ENCODE results near the gene ZNF385A.

The ZNF385A gene, protein sequence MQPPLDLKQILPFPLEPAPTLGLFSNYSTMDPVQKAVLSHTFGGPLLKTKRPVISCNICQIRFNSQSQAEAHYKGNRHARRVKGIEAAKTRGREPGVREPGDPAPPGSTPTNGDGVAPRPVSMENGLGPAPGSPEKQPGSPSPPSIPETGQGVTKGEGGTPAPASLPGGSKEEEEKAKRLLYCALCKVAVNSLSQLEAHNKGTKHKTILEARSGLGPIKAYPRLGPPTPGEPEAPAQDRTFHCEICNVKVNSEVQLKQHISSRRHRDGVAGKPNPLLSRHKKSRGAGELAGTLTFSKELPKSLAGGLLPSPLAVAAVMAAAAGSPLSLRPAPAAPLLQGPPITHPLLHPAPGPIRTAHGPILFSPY

GRCh38 chr12:54384591-54385041 is at the start of gene ZNF385A:
Gene ZNF385A, minus strand, starts transcription at chr12:54384733. Its CDS starts 219 bp downstream, at chr12:54384514.
- ATAC-seq (no peak), DNase-seq (ENCODE audit: low spot score in 2 of 2) (no peak)
- Mint-ChIP-seq H3K9me3 (no peaks in the 10 kb centered on the region), H3K4me1 (peaks cover 22% of the 10 kb centered on the region), H3K36me3 (peaks cover 7% of the 10 kb centered on the region), H3K4me3 (no peak within 1 kb of the TSS), H3K27ac (peak within 1 kb of the TSS; percentile 78)

- peak; percentile 72 for ATAC-seq
- peaks cover 63% of the 10 kb centered on the region for H3K4me1 Mint-ChIP-seq
- peak overlapping the region; percentile 56 for H3K4me3 Mint-ChIP-seq
- peak overlapping the region; percentile 73 for H3K27ac Mint-ChIP-seq
- H3K36me3 Mint-ChIP-seq, result no peaks in the 10 kb centered on the region
- no peak for DNase-seq (ENCODE audit: low spot score in 2 of 2)
- H3K9me3 Mint-ChIP-seq, result no peaks in the 10 kb centered on the region
Measured at GRCh38 chr12:54432815-54433164, 48.3 kb upstream of the ZNF385A start.

GRCh38 chr12:54431911-54432814 is 47.6 kb upstream of the ZNF385A start:
- Mint-ChIP-seq H3K4me1 (peaks cover 65% of the 10 kb centered on the region), H3K4me3 (peak overlapping the region; percentile 56), H3K9me3 (no peaks in the 10 kb centered on the region), H3K36me3 (no peaks in the 10 kb centered on the region), H3K27ac (peak overlapping the region; percentile 73)
- ATAC-seq (peak; percentile 79), DNase-seq (ENCODE audit: low spot score in 2 of 2) (no peak)

GRCh38 chr12:54430471-54431069 is 46.0 kb upstream of the ZNF385A start:
- Mint-ChIP-seq H3K9me3 (no peaks in the 10 kb centered on the region), H3K4me3 (no peak overlapping the region), H3K27ac (no peak overlapping the region), H3K4me1 (peaks cover 68% of the 10 kb centered on the region), H3K36me3 (no peaks in the 10 kb centered on the region)
- DNase-seq (ENCODE audit: low spot score in 2 of 2) (no peak), ATAC-seq (no peak)

GRCh38 chr12:54429014-54429471 is 44.5 kb upstream of the ZNF385A start:
- H3K36me3 Mint-ChIP-seq, result no peaks in the 10 kb centered on the region
- no peak for DNase-seq (ENCODE audit: low spot score in 2 of 2)
- H3K4me3 Mint-ChIP-seq, result peak overlapping the region; percentile 46
- H3K4me1 Mint-ChIP-seq, result peaks cover 75% of the 10 kb centered on the region
- ATAC-seq, result no peak
- H3K27ac Mint-ChIP-seq, result peak overlapping the region; percentile 87
- no peaks in the 10 kb centered on the region for H3K9me3 Mint-ChIP-seq

- ATAC-seq (peak; percentile 62), DNase-seq (ENCODE audit: low spot score in 2 of 2) (no peak)
- H3K4me1 Mint-ChIP-seq, result peaks cover 80% of the 10 kb centered on the region
- H3K36me3 Mint-ChIP-seq, result no peaks in the 10 kb centered on the region
- peak overlapping the region; percentile 46 for H3K4me3 Mint-ChIP-seq
- H3K9me3 Mint-ChIP-seq, result no peaks in the 10 kb centered on the region
- peak overlapping the region; percentile 87 for H3K27ac Mint-ChIP-seq
Measured at GRCh38 chr12:54428050-54429013, 43.8 kb upstream of the ZNF385A start.

- H3K4me1 Mint-ChIP-seq, result peaks cover 78% of the 10 kb centered on the region
- ATAC-seq (no peak), DNase-seq (ENCODE audit: low spot score in 2 of 2) (no peak)
- no peaks in the 10 kb centered on the region for H3K36me3 Mint-ChIP-seq
- H3K27ac Mint-ChIP-seq, result peak overlapping the region; percentile 87
- H3K4me3 Mint-ChIP-seq, result no peak overlapping the region
- H3K9me3 Mint-ChIP-seq, result no peaks in the 10 kb centered on the region
Measured at GRCh38 chr12:54427106-54427505, 42.6 kb upstream of the ZNF385A start.

DNA sequence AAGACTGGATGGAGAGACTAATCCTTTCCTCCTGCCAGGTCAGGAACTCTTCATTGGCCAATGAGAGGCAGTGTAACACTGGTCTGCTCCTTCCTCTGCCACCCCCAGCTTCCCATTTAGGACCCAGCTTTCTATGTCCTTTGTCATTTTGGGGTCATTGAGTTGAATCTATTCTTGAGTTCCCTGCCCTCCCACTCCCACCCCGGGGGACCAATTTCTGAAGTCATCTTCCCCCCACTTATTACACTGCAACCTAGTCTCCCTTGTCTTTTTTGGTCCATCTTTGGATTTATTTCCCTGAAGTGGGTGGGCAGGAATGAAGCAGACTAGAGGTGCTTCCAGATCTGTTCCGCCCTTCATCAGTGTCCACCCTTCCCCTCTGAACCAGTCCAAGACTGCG is 42.2 kb upstream of the ZNF385A start:
- no peaks in the 10 kb centered on the region for H3K9me3 Mint-ChIP-seq

DNA sequence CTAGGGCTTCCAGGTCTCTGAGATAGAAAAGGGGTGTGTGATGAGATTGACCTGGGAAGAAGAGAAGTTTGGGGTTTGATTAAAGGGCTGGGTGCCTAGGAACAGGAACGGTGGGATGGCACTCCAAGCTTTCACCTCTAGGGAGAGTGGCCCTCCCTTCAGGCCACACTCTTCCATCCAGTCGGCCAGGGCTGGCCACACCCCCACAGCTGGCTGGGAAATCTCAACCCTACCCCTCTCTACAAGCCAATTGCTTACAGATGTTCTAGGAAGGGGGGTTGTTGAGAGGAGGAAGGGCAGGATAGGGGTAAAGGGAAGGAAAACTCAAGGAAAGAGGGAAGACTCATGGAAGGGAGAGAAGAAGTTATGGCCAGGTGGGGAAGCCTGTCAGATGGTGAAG is 41.2 kb upstream of the ZNF385A start:
- DNase-seq (ENCODE audit: low spot score in 2 of 2) (no peak), ATAC-seq (no peak)
- Mint-ChIP-seq H3K9me3 (no peaks in the 10 kb centered on the region), H3K36me3 (no peaks in the 10 kb centered on the region), H3K4me3 (no peak overlapping the region), H3K4me1 (peaks cover 72% of the 10 kb centered on the region), H3K27ac (peak overlapping the region; percentile 54)

More for the DNA sequence above, 42.2 kb upstream of the ZNF385A start:
- no peaks in the 10 kb centered on the region for H3K36me3 Mint-ChIP-seq
- H3K27ac Mint-ChIP-seq, result no peak overlapping the region
- peaks cover 74% of the 10 kb centered on the region for H3K4me1 Mint-ChIP-seq
- no peak overlapping the region for H3K4me3 Mint-ChIP-seq
- DNase-seq (ENCODE audit: low spot score in 2 of 2), result no peak
- ATAC-seq, result no peak

- H3K4me1 Mint-ChIP-seq, result peaks cover 69% of the 10 kb centered on the region
- no peak for DNase-seq (ENCODE audit: low spot score in 2 of 2)
- ATAC-seq, result no peak
- no peak overlapping the region for H3K27ac Mint-ChIP-seq
- H3K9me3 Mint-ChIP-seq, result no peaks in the 10 kb centered on the region
- H3K36me3 Mint-ChIP-seq, result no peaks in the 10 kb centered on the region
- H3K4me3 Mint-ChIP-seq, result no peak overlapping the region
Measured at GRCh38 chr12:54424224-54424623, 39.7 kb upstream of the ZNF385A start.

- peaks cover 66% of the 10 kb centered on the region for H3K4me1 Mint-ChIP-seq
Measured at GRCh38 chr12:54423816-54424150, 39.2 kb upstream of the ZNF385A start.

GRCh38 chr12:54421879-54422250 is 37.3 kb upstream of the ZNF385A start:
- DNase-seq (ENCODE audit: low spot score in 2 of 2) (no peak), ATAC-seq (no peak)
- Mint-ChIP-seq H3K9me3 (no peaks in the 10 kb centered on the region), H3K36me3 (peaks cover 20% of the 10 kb centered on the region), H3K27ac (no peak overlapping the region), H3K4me3 (no peak overlapping the region), H3K4me1 (peaks cover 65% of the 10 kb centered on the region)

More at GRCh38 chr12:54423816-54424150, 39.2 kb upstream of the ZNF385A start:
- DNase-seq (ENCODE audit: low spot score in 2 of 2), result no peak
- ATAC-seq, result no peak
- H3K4me3 Mint-ChIP-seq, result no peak overlapping the region
- H3K36me3 Mint-ChIP-seq, result peaks cover under 1% of the 10 kb centered on the region
- H3K9me3 Mint-ChIP-seq, result no peaks in the 10 kb centered on the region
- H3K27ac Mint-ChIP-seq, result peak overlapping the region; percentile 29

- Mint-ChIP-seq H3K36me3 (peaks cover 25% of the 10 kb centered on the region), H3K9me3 (no peaks in the 10 kb centered on the region), H3K4me3 (peak overlapping the region; percentile 93), H3K4me1 (peaks cover 69% of the 10 kb centered on the region), H3K27ac (no peak overlapping the region)
- ATAC-seq (no peak), DNase-seq (ENCODE audit: low spot score in 2 of 2) (no peak)
Measured at GRCh38 chr12:54421175-54421878, 36.8 kb upstream of the ZNF385A start.

DNA sequence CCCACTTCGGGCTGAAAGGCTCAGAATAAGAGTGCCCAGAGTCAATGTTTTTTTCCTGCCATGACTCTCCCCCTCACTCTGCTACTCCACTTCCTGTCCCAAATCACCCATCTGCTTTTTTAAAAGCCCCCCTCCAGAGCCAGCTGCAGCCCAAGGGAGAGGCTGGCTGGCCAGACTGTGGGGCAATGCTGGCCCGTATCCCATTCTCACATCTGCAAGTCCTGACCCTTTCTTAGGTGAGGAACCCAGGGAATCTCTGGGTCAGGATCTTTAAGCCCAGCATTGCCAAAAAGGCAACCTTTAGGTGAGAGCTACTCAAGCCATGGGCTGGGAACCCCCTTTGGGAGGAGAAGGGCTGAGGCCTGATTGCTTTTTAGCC is 36.2 kb upstream of the ZNF385A start:
- Mint-ChIP-seq H3K27ac (peak overlapping the region; percentile 98), H3K9me3 (no peaks in the 10 kb centered on the region), H3K36me3 (peaks cover 29% of the 10 kb centered on the region), H3K4me3 (peak overlapping the region; percentile 93), H3K4me1 (peaks cover 71% of the 10 kb centered on the region)
- ATAC-seq, result no peak
- DNase-seq (ENCODE audit: low spot score in 2 of 2), result no peak
